ENCODE results near the gene VSIG4. TPM values are rescaled to one million over a fixed set of nuclear protein-coding genes. Genes with fewer than 3 reads are reported as not detected.

The VSIG4 gene
- total RNA-seq, 1 donor from 2014 or later = 0.54 TPM

DNA sequence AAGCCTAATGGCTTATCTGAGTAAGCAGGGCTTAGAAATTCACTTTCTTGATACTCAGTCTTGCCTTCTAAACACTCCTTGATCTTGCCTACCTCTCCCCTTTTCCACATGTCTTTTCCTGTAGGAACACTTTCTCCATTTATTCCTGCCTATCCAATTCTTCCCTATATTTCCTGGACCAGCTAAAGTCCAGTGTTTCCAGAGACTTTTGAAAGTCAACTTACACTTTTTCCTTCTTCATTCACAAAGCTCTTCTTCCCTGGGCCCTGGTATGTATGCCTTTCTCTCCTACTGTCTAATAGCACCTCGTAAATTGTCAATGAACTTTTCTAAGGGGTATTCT, 20.6 kb downstream of the VSIG4 start:
- Histone ChIP-seq H3K36me3 (ENCODE audit: control insufficient read depth, insufficient read depth, low read length) (no peaks in the 10 kb centered on the region), H3K4me3 (ENCODE audit: low read depth, low read length) (no peak overlapping the region), H3K27me3 (ENCODE audit: control insufficient read depth, insufficient read depth, low read length) (no peaks in the 10 kb centered on the region)
- TF ChIP-seq, protein P1, sequence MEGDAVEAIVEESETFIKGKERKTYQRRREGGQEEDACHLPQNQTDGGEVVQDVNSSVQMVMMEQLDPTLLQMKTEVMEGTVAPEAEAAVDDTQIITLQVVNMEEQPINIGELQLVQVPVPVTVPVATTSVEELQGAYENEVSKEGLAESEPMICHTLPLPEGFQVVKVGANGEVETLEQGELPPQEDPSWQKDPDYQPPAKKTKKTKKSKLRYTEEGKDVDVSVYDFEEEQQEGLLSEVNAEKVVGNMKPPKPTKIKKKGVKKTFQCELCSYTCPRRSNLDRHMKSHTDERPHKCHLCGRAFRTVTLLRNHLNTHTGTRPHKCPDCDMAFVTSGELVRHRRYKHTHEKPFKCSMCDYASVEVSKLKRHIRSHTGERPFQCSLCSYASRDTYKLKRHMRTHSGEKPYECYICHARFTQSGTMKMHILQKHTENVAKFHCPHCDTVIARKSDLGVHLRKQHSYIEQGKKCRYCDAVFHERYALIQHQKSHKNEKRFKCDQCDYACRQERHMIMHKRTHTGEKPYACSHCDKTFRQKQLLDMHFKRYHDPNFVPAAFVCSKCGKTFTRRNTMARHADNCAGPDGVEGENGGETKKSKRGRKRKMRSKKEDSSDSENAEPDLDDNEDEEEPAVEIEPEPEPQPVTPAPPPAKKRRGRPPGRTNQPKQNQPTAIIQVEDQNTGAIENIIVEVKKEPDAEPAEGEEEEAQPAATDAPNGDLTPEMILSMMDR (IDR thresholded peaks at IDR 0.05; ENCODE audit: insufficient read depth, low read length, poor library complexity, severe bottlenecking) = no peak
- no peak for DNase-seq (ENCODE audit: low read depth)

DNA sequence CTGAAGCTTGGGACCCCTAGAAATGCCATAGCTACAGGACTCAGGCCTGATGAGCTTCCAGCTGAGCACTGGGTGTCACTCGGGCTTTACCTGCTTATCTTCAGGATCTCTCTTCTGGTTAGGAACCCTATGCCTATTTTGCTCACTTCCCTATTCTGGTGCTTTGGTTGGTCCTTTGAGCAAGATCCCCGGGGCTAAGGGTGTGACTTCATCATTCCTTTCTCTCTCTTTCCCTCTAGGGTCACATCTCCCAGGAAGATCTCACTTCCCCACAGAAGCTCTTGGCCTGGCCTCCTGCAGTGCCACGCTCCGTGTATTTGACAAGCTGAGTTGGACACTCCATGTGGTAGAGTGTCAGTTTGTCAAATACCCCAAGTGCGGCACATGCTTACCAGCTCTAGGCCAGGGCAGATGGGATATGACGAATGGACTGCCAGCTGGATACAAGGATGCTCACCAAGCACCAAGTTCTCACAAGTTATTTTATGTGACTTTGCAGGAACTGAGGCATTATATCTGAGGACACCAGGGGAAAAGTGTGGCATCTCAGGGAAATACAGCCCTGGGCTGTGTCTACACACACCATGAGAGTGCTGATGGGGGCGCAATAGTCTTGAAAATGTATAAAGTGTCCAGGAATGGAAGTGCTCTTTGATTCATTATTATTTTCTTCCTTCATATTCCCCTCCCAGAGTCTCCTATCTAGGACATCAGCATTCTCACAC, 21.1 kb downstream of the VSIG4 start:
- no peak for DNase-seq (ENCODE audit: low read depth)
- Histone ChIP-seq H3K36me3 (ENCODE audit: control insufficient read depth, insufficient read depth, low read length) (no peaks in the 10 kb centered on the region), H3K4me3 (ENCODE audit: low read depth, low read length) (no peak overlapping the region), H3K27me3 (ENCODE audit: control insufficient read depth, insufficient read depth, low read length) (no peaks in the 10 kb centered on the region)
- TF ChIP-seq, protein P1 (IDR thresholded peaks at IDR 0.05; ENCODE audit: insufficient read depth, low read length, poor library complexity, severe bottlenecking) = no peak

DNA sequence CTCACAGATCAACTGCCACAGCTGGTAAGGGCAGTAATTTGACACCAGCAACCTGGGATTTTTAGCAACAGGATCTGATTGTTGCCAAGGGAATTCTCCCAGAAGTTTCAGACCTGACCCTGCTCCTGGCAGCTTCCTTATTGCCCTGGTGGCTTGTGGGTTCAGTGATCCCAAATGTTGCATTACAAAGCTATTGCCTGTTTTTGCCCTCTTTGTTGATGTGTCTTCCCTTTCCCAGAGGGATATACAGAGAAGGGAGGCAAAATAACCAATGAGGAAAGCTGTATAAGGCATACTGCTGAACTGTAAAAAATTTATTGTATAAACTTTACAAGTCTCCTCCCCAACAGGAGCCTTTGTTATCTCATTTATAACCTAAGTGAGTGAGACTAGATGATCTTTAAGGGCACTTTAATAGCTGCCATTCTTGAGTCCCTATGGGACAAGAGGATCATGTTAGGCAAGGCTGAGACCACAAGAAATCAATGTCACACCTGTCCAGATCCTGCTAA, 22.2 kb downstream of the VSIG4 start:
- Histone ChIP-seq H3K27me3 (ENCODE audit: control insufficient read depth, insufficient read depth, low read length) (no peaks in the 10 kb centered on the region), H3K4me3 (ENCODE audit: low read depth, low read length) (no peak overlapping the region), H3K36me3 (ENCODE audit: control insufficient read depth, insufficient read depth, low read length) (no peaks in the 10 kb centered on the region)
- no peak for DNase-seq (ENCODE audit: low read depth)
- TF ChIP-seq, protein P1 (IDR thresholded peaks at IDR 0.05; ENCODE audit: insufficient read depth, low read length, poor library complexity, severe bottlenecking) = no peak

DNA sequence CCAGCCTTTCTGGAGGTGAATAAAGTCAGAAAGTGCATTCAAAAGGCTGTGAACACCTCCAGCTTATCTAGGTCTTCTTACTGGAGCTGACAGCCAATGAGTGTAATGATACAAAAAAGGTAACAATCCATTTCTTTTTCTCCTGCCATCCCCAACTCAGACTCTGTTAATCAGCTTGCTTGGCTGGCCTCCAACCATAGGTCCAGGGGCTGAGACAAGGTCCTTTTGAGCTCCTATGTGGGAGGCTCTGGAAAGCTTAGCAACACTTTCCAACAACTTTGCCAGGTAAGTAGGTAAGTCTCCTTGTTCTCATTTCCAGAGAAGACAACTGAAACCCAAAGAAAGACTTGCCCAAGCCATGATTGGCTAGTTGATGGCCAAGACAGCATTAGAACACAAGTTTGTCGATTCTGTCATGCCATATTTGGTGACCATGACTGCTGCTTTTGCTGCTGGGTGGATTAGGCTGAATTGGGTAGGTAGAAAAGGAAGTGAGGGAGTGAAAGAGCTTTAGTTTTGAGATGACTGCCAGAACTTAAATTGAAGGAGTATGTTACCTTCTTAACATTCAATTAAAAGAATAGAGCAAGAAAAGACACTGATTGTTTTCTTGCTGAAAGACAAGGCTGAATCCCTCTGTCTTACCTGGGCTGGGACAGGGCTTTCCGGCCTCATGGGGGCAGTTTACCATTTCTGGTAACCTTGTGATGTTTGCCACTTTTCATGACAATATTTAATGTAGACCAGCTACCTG, 22.8 kb downstream of the VSIG4 start:
- TF ChIP-seq, protein P1 (IDR thresholded peaks at IDR 0.05; ENCODE audit: insufficient read depth, low read length, poor library complexity, severe bottlenecking) = no peak
- Histone ChIP-seq H3K27me3 (ENCODE audit: control insufficient read depth, insufficient read depth, low read length) (no peaks in the 10 kb centered on the region), H3K4me3 (ENCODE audit: low read depth, low read length) (no peak overlapping the region), H3K36me3 (ENCODE audit: control insufficient read depth, insufficient read depth, low read length) (no peaks in the 10 kb centered on the region)
- DNase-seq (ENCODE audit: low read depth) = no peak

DNA sequence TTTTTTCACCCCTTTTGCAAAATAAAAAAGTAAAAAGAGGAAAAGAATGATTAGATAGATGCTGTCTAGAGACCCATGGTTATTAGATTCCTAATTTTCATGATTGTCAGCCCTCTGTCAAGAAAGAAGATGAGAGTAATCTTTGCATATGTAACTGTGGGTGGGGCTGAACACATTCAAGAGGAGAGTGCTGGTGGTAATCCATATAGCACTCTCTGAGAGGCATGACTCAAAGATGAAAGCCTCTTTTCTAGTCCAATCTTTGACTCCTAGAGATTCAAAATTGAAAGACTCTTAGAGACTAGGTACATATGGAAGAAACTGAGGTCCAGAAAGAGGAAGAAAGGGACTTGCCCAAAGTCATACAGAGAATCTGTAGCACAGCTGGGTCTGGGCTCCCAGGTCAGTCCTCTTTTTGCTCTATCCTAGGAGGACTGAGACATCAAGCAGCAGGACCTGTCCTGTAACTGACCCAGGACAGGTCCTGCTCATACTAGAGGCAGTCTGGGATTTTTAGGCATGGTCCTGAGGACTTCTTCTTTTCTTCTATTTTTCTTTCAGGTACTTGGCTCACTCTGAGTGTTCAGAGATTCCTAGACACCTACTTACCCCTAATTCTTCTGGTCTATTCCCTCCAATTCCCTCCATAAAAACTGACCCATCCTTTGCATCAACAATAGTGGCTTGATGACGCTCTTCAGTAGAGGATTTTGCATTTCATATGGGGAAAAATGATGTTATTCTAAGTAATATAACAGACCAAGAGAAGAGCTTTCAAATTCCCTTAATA, 23.8 kb downstream of the VSIG4 start:
- H3K4me3 ChIP-seq (ENCODE audit: low read depth, low read length) = no peak overlapping the region
- no peak for DNase-seq (ENCODE audit: low read depth)
- TF ChIP-seq, protein P1 (IDR thresholded peaks at IDR 0.05; ENCODE audit: insufficient read depth, low read length, poor library complexity, severe bottlenecking) = no peak
- no peaks in the 10 kb centered on the region for H3K27me3 ChIP-seq (ENCODE audit: control insufficient read depth, insufficient read depth, low read length)
- no peaks in the 10 kb centered on the region for H3K36me3 ChIP-seq (ENCODE audit: control insufficient read depth, insufficient read depth, low read length)
